B cell (primary cell): ENCODE data around the gene UBE4A. TPM values are rescaled to one million over a fixed set of nuclear protein-coding genes. Genes with fewer than 3 reads are reported as not detected.

ENCODE experiments used
- ATAC-seq: fragments of 200-7000 bp; cut with Tn5 transposase; one replicate; pipeline ENCODE4 v1.10.0; 2021; ENCODE audit warnings: low read depth, mild to moderate bottlenecking, moderate number of reproducible peaks, moderate library complexity
- CTCF ChIA-PET: fragments of 350-600 bp; sonication (Branson Sonifier 250); formaldehyde crosslinking; loops from one replicate; lab custom pipeline; 2021; ENCODE audit warnings: antibody characterized with exemption, inconsistent platforms; lab: Charles Lee
- POLR2A ChIA-PET: fragments of 350-600 bp; sonication (Branson Sonifier 250); formaldehyde crosslinking; loops from one replicate; lab custom pipeline; 2021; ENCODE audit warnings: antibody characterized with exemption; lab: Charles Lee
- DNase-seq: peaks from one replicate; pipeline ENCODE4 v3.0.0; 2013
- H2AFZ ChIP-seq: 2 replicates; pipeline ENCODE4 v1.6.1; 2012; ENCODE audit warnings: mild to moderate bottlenecking, low read depth, low read length; ENCODE audit not compliant: insufficient read depth, poor library complexity, severe bottlenecking
- H3K27ac ChIP-seq, 2 donors: 1 replicate in 1 of 2; 2 replicates in 1 of 2; pipeline ENCODE4 v1.5.1; 2012 to 2013; ENCODE audit warnings: low read length in 2 of 2, mild to moderate bottlenecking in 2 of 2, moderate library complexity in 1 of 2
- H3K27me3 ChIP-seq, 4 experiments: fragments of 200-600 bp in 1 of 4; sonication (generic) in 1 of 4; replicated peaks in 1 of 4; 1 replicate in 2 of 4; 2 replicates in 2 of 4; pipeline versions ENCODE4 v1.6.1 to v1.7.0; 2013 to 2016; ENCODE audit warnings: low read length in 3 of 4, mild to moderate bottlenecking in 2 of 4, mixed read lengths in 1 of 4, moderate library complexity in 1 of 4; ENCODE audit not compliant: insufficient read depth in 4 of 4, control insufficient read depth in 3 of 4; ENCODE audit errors: control extremely low read depth in 1 of 4
- H3K36me3 ChIP-seq, 2 experiments: replicated peaks in 1 of 2; 1 replicate in 1 of 2; 2 replicates in 1 of 2; pipeline versions ENCODE4 v1.6.1 to v1.7.1; 2013; ENCODE audit warnings: low read length in 1 of 2; ENCODE audit not compliant: insufficient read depth in 2 of 2, control insufficient read depth in 1 of 2; ENCODE audit errors: control extremely low read depth in 1 of 2, extremely low read depth in 1 of 2
- H3K4me1 ChIP-seq, 2 donors: fragments of 200-600 bp in 1 of 2; sonication (generic) in 1 of 2; 1 replicate in 1 of 2; 2 replicates in 1 of 2; pipeline versions ENCODE4 v1.5.1 to v1.6.1; 2013 to 2017; ENCODE audit warnings: low read length in 2 of 2; ENCODE audit not compliant: control insufficient read depth in 2 of 2, insufficient read depth in 2 of 2
- H3K4me2 ChIP-seq: replicated peaks from 2 replicates; pipeline ENCODE3; 2012; ENCODE audit warnings: mild to moderate bottlenecking, low read depth, low read length; ENCODE audit not compliant: poor library complexity, severe bottlenecking
- H3K4me3 ChIP-seq, 5 experiments: fragments of 200-600 bp in 1 of 5; sonication (generic) in 1 of 5; 1 replicate in 3 of 5; 2 replicates in 2 of 5; pipeline versions ENCODE4 v1.5.1 to v1.7.0; 2011 to 2016; ENCODE audit warnings: low read length in 4 of 5, mild to moderate bottlenecking in 4 of 5, low read depth in 2 of 5, control low read depth in 1 of 5, moderate library complexity in 1 of 5; ENCODE audit not compliant: insufficient read depth in 1 of 5; ENCODE audit errors: control extremely low read depth in 1 of 5, extremely low read depth in 1 of 5
- H3K79me2 ChIP-seq: fragments of 200-600 bp; sonication (generic); one replicate; pipeline ENCODE4 v1.6.0; 2016; ENCODE audit warnings: low read length; ENCODE audit not compliant: control insufficient read depth, insufficient read depth
- H3K9ac ChIP-seq: fragments of 200-600 bp; sonication (generic); 2 replicates; pipeline ENCODE4 v1.6.1; 2017; ENCODE audit warnings: mild to moderate bottlenecking, low read length, moderate library complexity
- H3K9me3 ChIP-seq, 3 donors: one replicate each; pipeline versions ENCODE4 v1.6.1 to v1.7.1; 2013; ENCODE audit warnings: low read length in 2 of 3; ENCODE audit not compliant: control insufficient read depth in 2 of 3, insufficient read depth in 1 of 3; ENCODE audit errors: control extremely low read depth in 1 of 3
- H4K20me1 ChIP-seq: 2 replicates; pipeline ENCODE4 v1.6.0; 2012; ENCODE audit warnings: mild to moderate bottlenecking, low read length; ENCODE audit not compliant: insufficient read depth, control insufficient read depth, poor library complexity, severe bottlenecking
- H3K27ac Mint-ChIP-seq: one replicate; pipeline ENCODE4 v1.8.0; 2021; ENCODE audit warnings: mixed read lengths
- H3K27me3 Mint-ChIP-seq: one replicate; pipeline ENCODE4 v1.8.0; 2021; ENCODE audit warnings: mixed read lengths
- H3K4me1 Mint-ChIP-seq: one replicate; pipeline ENCODE4 v1.8.0; 2021; ENCODE audit warnings: mixed read lengths
- H3K4me3 Mint-ChIP-seq: one replicate; pipeline ENCODE4 v1.8.0; 2021; ENCODE audit warnings: mixed read lengths
- H3K9me3 Mint-ChIP-seq: one replicate; pipeline ENCODE4 v1.8.0; 2022; ENCODE audit warnings: mixed read lengths; ENCODE audit not compliant: insufficient read depth
- EZH2 ChIP-seq: IDR thresholded peaks from 2 replicates; pipeline ENCODE4 v1.6.1; 2012; ENCODE audit warnings: borderline replicate concordance, low read depth, mild to moderate bottlenecking, moderate library complexity, low read length; ENCODE audit not compliant: insufficient read depth, poor library complexity, severe bottlenecking
- WGBS: methylation state at CpG from one replicate; pipeline ENCODE4 v1.1.5; 2013; ENCODE audit warnings: missing lambda C conversion rate; ENCODE audit not compliant: insufficient coverage; 5-methylcytosine and 5-hydroxymethylcytosine counted together
- intact Hi-C: fragments of 100-400 bp; cut with micrococcal nuclease; formaldehyde crosslinking; loops from one replicate; pipeline ENCODE4 v1.10.0; 2022
- polyA plus RNA-seq: library from polyadenylated mRNA; depleted of rRNA; stranded (reverse); fragments of >200 nt; gene quantifications from 2 replicates; pipeline ENCODE4 v1.2.3, GENCODE V29; 2012
- total RNA-seq, 2 donors: library from RNA; stranded (reverse); fragments of 120-200 nt in 1 of 2; gene quantifications; 1 replicate in 1 of 2; 2 replicates in 1 of 2; pipeline versions ENCODE4 v1.2.3 to v1.2.4, GENCODE V29; 2013 to 2022
- TF ChIP-seq, protein P1 (sequence below): fragments of 200-600 bp; IDR thresholded peaks from one replicate; pipeline ENCODE4 v1.8.0; 2022; ENCODE audit warnings: antibody characterized with exemption, mild to moderate bottlenecking

Gene UBE4A
- total and polyA plus RNA-seq, 2 donors (not counting 1 experiment from before 2014, with no cell fraction given) = 14.7 to 37.3 TPM

DNA sequence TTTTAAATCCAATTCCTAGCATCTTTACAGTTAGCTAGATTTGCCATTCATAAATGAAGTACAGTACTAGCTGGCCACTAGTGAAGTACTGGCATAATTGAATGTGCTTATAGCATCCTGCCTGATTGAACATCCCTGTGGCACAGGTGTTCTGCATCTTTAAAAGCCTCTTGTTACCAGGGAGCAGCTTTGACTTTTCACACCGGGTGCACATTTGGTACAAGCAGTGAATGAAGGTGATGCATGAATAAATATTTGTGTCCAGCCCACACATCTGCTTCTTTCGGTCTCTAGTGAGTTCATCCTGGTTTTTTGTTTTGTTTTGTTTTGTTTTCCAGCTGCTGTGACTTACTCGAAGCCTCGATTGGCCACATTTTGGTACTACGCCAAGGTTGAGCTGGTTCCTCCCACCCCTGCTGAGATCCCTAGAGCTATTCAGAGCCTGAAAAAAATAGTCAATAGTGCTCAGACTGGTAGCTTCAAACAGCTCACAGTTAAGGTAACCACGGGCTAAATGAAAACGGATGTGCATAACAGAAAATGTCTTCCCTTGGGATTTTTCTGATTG lies 47.3 kb downstream of the UBE4A start:
- no peaks in the 10 kb centered on the region for H3K9me3 Mint-ChIP-seq
- Histone ChIP-seq H3K4me2 (no peak overlapping the region), H3K9me3 (no peaks in the 10 kb centered on the region), H3K4me1 (peaks cover 16 to 17% of the 10 kb centered on the region in 2 donors), H3K9ac (no peak overlapping the region), H3K79me2 (peaks cover 70% of the 10 kb centered on the region), H3K27me3 (no peaks in the 10 kb centered on the region), H3K27ac (no peak overlapping the region), H3K4me3 (no peak overlapping the region), H2AFZ (no peak overlapping the region), H3K36me3 (peaks cover 6 to 40% of the 10 kb centered on the region in 2 experiments), H4K20me1 (peaks cover 54% of the 10 kb centered on the region)
- H3K27me3 Mint-ChIP-seq = no peaks in the 10 kb centered on the region
- H3K27ac Mint-ChIP-seq = no peak overlapping the region
- peaks cover 44% of the 10 kb centered on the region for H3K4me1 Mint-ChIP-seq
- DNase-seq = no peak
- 68% methylated on average over 5 of the region's 7 CpGs for WGBS
- intact Hi-C loops = no loop called here
- no peak for ATAC-seq
- ChIA-PET POLR2A (interaction anchor here (0.6 kb wide), 1 partner anchor 68 kb away, joined by 4 read pairs; no protein-coding TSS in a partner anchor), CTCF (interaction anchor here (1.0 to 1.3 kb wide), 4 partner anchors 9 to 82 kb away, joined by 3 to 5 read pairs (median 4); no protein-coding TSS in a partner anchor)
- no peak overlapping the region for H3K4me3 Mint-ChIP-seq
- TF ChIP-seq, protein P1, sequence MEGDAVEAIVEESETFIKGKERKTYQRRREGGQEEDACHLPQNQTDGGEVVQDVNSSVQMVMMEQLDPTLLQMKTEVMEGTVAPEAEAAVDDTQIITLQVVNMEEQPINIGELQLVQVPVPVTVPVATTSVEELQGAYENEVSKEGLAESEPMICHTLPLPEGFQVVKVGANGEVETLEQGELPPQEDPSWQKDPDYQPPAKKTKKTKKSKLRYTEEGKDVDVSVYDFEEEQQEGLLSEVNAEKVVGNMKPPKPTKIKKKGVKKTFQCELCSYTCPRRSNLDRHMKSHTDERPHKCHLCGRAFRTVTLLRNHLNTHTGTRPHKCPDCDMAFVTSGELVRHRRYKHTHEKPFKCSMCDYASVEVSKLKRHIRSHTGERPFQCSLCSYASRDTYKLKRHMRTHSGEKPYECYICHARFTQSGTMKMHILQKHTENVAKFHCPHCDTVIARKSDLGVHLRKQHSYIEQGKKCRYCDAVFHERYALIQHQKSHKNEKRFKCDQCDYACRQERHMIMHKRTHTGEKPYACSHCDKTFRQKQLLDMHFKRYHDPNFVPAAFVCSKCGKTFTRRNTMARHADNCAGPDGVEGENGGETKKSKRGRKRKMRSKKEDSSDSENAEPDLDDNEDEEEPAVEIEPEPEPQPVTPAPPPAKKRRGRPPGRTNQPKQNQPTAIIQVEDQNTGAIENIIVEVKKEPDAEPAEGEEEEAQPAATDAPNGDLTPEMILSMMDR = no peak
- no peak for TF ChIP-seq EZH2

DNA sequence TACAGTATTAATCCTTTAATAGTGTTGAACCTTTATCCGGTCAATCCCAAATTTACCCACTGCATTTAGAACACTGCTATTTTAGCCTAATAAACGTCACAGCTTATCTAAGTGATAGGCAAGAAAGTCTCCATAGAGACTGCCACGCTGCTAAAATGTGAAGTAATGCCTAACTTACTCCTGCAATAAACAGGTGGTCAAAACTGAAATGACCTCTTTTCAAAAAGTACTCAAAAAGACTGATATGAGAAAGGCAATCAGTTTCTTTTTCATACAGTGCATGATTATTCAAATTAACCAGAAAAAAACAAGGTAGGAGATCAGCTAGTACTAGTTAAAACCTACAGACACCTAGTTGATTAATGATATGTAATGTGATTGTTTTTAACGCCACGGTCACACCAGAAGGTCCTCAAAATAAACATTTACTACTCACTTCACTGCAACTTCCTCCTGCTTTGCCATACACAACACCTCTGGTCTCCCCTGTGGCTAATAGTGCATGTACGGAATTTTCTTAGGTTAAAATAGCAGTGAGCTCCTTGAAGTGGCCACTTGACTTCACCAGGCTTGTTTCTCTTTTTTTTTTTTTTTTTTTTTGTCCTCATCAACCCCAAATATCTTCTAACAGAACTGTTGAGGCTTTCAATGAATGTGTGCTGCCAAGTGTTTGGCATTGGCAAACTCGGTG lies 50.8 kb downstream of the UBE4A start:
- no peak overlapping the region for H3K4me3 Mint-ChIP-seq
- H4K20me1 ChIP-seq = peaks cover 26% of the 10 kb centered on the region
- H3K36me3 ChIP-seq = peaks cover 2 to 44% of the 10 kb centered on the region in 2 experiments
- DNase-seq (no peak), ATAC-seq (no peak)
- TF ChIP-seq, protein P1 = no peak
- TF ChIP-seq EZH2 = no peak
- H3K9me3 ChIP-seq = no peaks in the 10 kb centered on the region
- ChIA-PET POLR2A (interaction anchor here (0.7 kb wide), 1 partner anchor 20 kb away, joined by 7 read pairs; no protein-coding TSS in a partner anchor), CTCF (interaction anchor here (1.2 to 1.9 kb wide), 2 partner anchors 11 to 23 kb away, joined by 3 to 7 read pairs; no protein-coding TSS in a partner anchor)
- peaks cover 35% of the 10 kb centered on the region for H3K79me2 ChIP-seq
- peaks cover 23% of the 10 kb centered on the region for H3K4me1 Mint-ChIP-seq
- 80% methylated on average over 1 of the region's 7 CpGs for WGBS
- intact Hi-C loops = no loop called here
- peak overlapping the region in 1 of 2 donors; percentile 31 for H3K27ac ChIP-seq
- H3K27me3 ChIP-seq = no peaks in the 10 kb centered on the region
- H3K9ac ChIP-seq = no peak overlapping the region
- no peak overlapping the region for H2AFZ ChIP-seq
- no peak overlapping the region for H3K27ac Mint-ChIP-seq
- no peaks in the 10 kb centered on the region for H3K27me3 Mint-ChIP-seq
- no peak overlapping the region for H3K4me2 ChIP-seq
- peaks cover 4 to 5% of the 10 kb centered on the region in 2 donors for H3K4me1 ChIP-seq
- H3K4me3 ChIP-seq = no peak overlapping the region
- H3K9me3 Mint-ChIP-seq = no peaks in the 10 kb centered on the region
